CD4-positive, alpha-beta memory T cell (primary cell): ENCODE results near the gene NAB1. TPM values are rescaled to one million over a fixed set of nuclear protein-coding genes. Genes with fewer than 3 reads are reported as not detected.
A peak's percentile ranks its signal among the peaks of the same experiment; 100 is the strongest.
"Not testable (repeated sequence)": the region's sequence is repeated elsewhere in the genome, so short reads cannot be mapped to it uniquely, and the experiment has no call there.

Experiments used
- CTCF ChIA-PET: fragments of 350-600 bp; sonication (Branson Sonifier 250); formaldehyde crosslinking; loops from one replicate; lab custom pipeline; 2021; ENCODE audit warnings: inconsistent platforms; ENCODE audit not compliant: partially characterized antibody; lab: Charles Lee
- POLR2A ChIA-PET: fragments of 350-600 bp; sonication (Branson Sonifier 250); formaldehyde crosslinking; loops from one replicate; lab custom pipeline; 2021; ENCODE audit not compliant: partially characterized antibody; lab: Charles Lee
- DNase-seq, 5 donors: peaks; one replicate each; pipeline versions ENCODE4 v3.0.0 to v3.0.0-alpha.2; 2020 to 2022; ENCODE audit warnings: mixed read lengths in 1 of 5
- H3K27ac ChIP-seq: one replicate; pipeline ENCODE4 v1.7.0; 2013; ENCODE audit warnings: low read depth, low read length
- H3K27me3 ChIP-seq: 2 replicates; pipeline ENCODE4 v1.7.0; 2013; ENCODE audit warnings: mild to moderate bottlenecking, low read length, moderate library complexity; ENCODE audit not compliant: insufficient read depth
- H3K36me3 ChIP-seq: 2 replicates; pipeline ENCODE4 v1.7.0; 2013; ENCODE audit warnings: mild to moderate bottlenecking, low read length, moderate library complexity; ENCODE audit not compliant: insufficient read depth
- H3K4me1 ChIP-seq: 2 replicates; pipeline ENCODE4 v1.7.0; 2013; ENCODE audit warnings: mild to moderate bottlenecking, low read length, moderate library complexity; ENCODE audit not compliant: insufficient read depth
- H3K4me3 ChIP-seq, 2 donors: one replicate each; pipeline ENCODE4 v1.7.0; 2013; ENCODE audit warnings: low read length in 2 of 2, mild to moderate bottlenecking in 1 of 2
- H3K9me3 ChIP-seq, 2 donors: one replicate each; pipeline ENCODE4 v1.7.0; 2013; ENCODE audit warnings: low read length in 2 of 2, control low read depth in 1 of 2; ENCODE audit not compliant: control insufficient read depth in 1 of 2
- H3K27ac Mint-ChIP-seq, 7 donors: one replicate each; pipeline ENCODE4 v1.8.0; 2020 to 2021; ENCODE audit warnings: mixed read lengths in 7 of 7, mild to moderate bottlenecking in 6 of 7, inconsistent platforms in 3 of 7, moderate library complexity in 3 of 7
- H3K27me3 Mint-ChIP-seq, 2 donors: one replicate each; pipeline ENCODE4 v1.8.0; 2020 to 2021; ENCODE audit warnings: mixed read lengths in 2 of 2
- H3K36me3 Mint-ChIP-seq, 2 donors: one replicate each; pipeline ENCODE4 v1.8.0; 2020 to 2021; ENCODE audit warnings: mixed read lengths in 2 of 2, inconsistent platforms in 1 of 2, mild to moderate bottlenecking in 1 of 2
- H3K4me1 Mint-ChIP-seq, 4 donors: one replicate each; pipeline ENCODE4 v1.8.0; 2020 to 2021; ENCODE audit warnings: mixed read lengths in 4 of 4, mild to moderate bottlenecking in 1 of 4
- H3K4me3 Mint-ChIP-seq, 8 donors: one replicate each; pipeline ENCODE4 v1.8.0; 2020 to 2021; ENCODE audit warnings: mixed read lengths in 8 of 8, mild to moderate bottlenecking in 7 of 8, moderate library complexity in 6 of 8, inconsistent platforms in 3 of 8
- H3K9me3 Mint-ChIP-seq, 8 donors: one replicate each; pipeline ENCODE4 v1.8.0; 2020 to 2021; ENCODE audit warnings: mixed read lengths in 8 of 8, mild to moderate bottlenecking in 5 of 8, inconsistent platforms in 3 of 8, moderate library complexity in 1 of 8
- intact Hi-C: fragments of 100-400 bp; cut with micrococcal nuclease; formaldehyde crosslinking; loops from one replicate; pipeline ENCODE4 v1.15.1; 2023
- polyA plus RNA-seq, 2 donors: library from polyadenylated mRNA; unstranded; fragments of 300-500 nt; fragmentation: Illumina TruSeq; gene quantifications; one replicate each; pipeline ENCODE4 v1.2.3, GENCODE V29; 2021
- total RNA-seq, 2 experiments: library from RNA; stranded (reverse); gene quantifications; one replicate each; pipeline ENCODE4 v1.2.3, GENCODE V29; 2021

NAB1 gene
- total and polyA plus RNA-seq, 4 experiments from 2014 or later = 2.8 to 30.7 (median 13.9) TPM

GRCh38 chr2:190608863-190609262, 40.0 kb upstream of the NAB1 start:
- H3K4me3 ChIP-seq, H3K27ac ChIP-seq, H3K27me3 Mint-ChIP-seq, H3K4me1 Mint-ChIP-seq, intact Hi-C loops, H3K9me3 ChIP-seq, CTCF ChIA-PET, H3K4me3 Mint-ChIP-seq, POLR2A ChIA-PET, H3K27ac Mint-ChIP-seq, H3K9me3 Mint-ChIP-seq, H3K36me3 Mint-ChIP-seq, DNase-seq, H3K4me1 ChIP-seq, H3K36me3 ChIP-seq, H3K27me3 ChIP-seq: not testable (repeated sequence)

GRCh38 chr2:190609397-190609796, 39.5 kb upstream of the NAB1 start:
- H3K4me1 Mint-ChIP-seq, H3K36me3 Mint-ChIP-seq, H3K27me3 Mint-ChIP-seq, DNase-seq, H3K27me3 ChIP-seq, H3K4me3 Mint-ChIP-seq, CTCF ChIA-PET, H3K9me3 Mint-ChIP-seq, H3K4me1 ChIP-seq, intact Hi-C loops, H3K9me3 ChIP-seq, H3K36me3 ChIP-seq, H3K27ac ChIP-seq, POLR2A ChIA-PET, H3K4me3 ChIP-seq: not testable (repeated sequence)
- H3K27ac Mint-ChIP-seq = peak overlapping the region in 1 of 7 donors; percentile 24

GRCh38 chr2:190610528-190610927, 38.4 kb upstream of the NAB1 start:
- H3K36me3 ChIP-seq, H3K27me3 ChIP-seq, H3K27ac Mint-ChIP-seq, intact Hi-C loops, H3K27ac ChIP-seq, DNase-seq, H3K4me1 ChIP-seq, POLR2A ChIA-PET, H3K36me3 Mint-ChIP-seq, H3K4me3 Mint-ChIP-seq, H3K9me3 ChIP-seq, H3K27me3 Mint-ChIP-seq, H3K9me3 Mint-ChIP-seq, CTCF ChIA-PET, H3K4me1 Mint-ChIP-seq, H3K4me3 ChIP-seq: not testable (repeated sequence)

GRCh38 chr2:190615555-190616200, 33.2 kb upstream of the NAB1 start:
- H3K36me3 ChIP-seq = no peaks in the 10 kb centered on the region
- no peak overlapping the region for H3K27ac Mint-ChIP-seq
- intact Hi-C loops = no loop called here
- H3K9me3 ChIP-seq = no peaks in the 10 kb centered on the region
- no peaks in the 10 kb centered on the region for H3K27me3 ChIP-seq
- peaks cover 0 to 2% of the 10 kb centered on the region in 2 donors for H3K27me3 Mint-ChIP-seq
- no peaks in the 10 kb centered on the region for H3K4me1 Mint-ChIP-seq
- no peak overlapping the region for H3K27ac ChIP-seq
- DNase-seq = no peak
- H3K4me1 ChIP-seq = no peaks in the 10 kb centered on the region
- CTCF ChIA-PET = no interaction called here
- H3K9me3 Mint-ChIP-seq = peaks cover 0 to 2% (median 0%) of the 10 kb centered on the region in 8 donors
- POLR2A ChIA-PET = no interaction called here
- no peak overlapping the region for H3K4me3 ChIP-seq
- no peaks in the 10 kb centered on the region for H3K36me3 Mint-ChIP-seq
- no peak overlapping the region for H3K4me3 Mint-ChIP-seq

GRCh38 chr2:190618030-190618429, 30.9 kb upstream of the NAB1 start:
- H3K36me3 Mint-ChIP-seq = no peaks in the 10 kb centered on the region
- Histone ChIP-seq H3K4me3 (no peak overlapping the region), H3K9me3 (no peaks in the 10 kb centered on the region), H3K27me3 (no peaks in the 10 kb centered on the region), H3K27ac (no peak overlapping the region), H3K36me3 (no peaks in the 10 kb centered on the region), H3K4me1 (no peaks in the 10 kb centered on the region)
- H3K4me1 Mint-ChIP-seq = peaks cover 0 to 1% (median under 1%) of the 10 kb centered on the region in 4 donors
- POLR2A ChIA-PET = no interaction called here
- DNase-seq = no peak
- CTCF ChIA-PET = no interaction called here
- intact Hi-C loops = no loop called here
- H3K4me3 Mint-ChIP-seq = no peak overlapping the region
- H3K9me3 Mint-ChIP-seq = peaks cover 0 to 2% (median 0%) of the 10 kb centered on the region in 8 donors
- H3K27ac Mint-ChIP-seq = no peak overlapping the region
- H3K27me3 Mint-ChIP-seq = peaks cover 0 to 2% of the 10 kb centered on the region in 2 donors

- H3K36me3 ChIP-seq = no peaks in the 10 kb centered on the region
- peaks cover 5% of the 10 kb centered on the region for H3K4me1 ChIP-seq
- ChIA-PET POLR2A (no interaction called here), CTCF (interaction anchor here (2.9 kb wide), 1 partner anchor 10 kb away, joined by 9 read pairs; no protein-coding TSS in a partner anchor)
- H3K4me3 Mint-ChIP-seq = no peak overlapping the region
- no peak overlapping the region for H3K4me3 ChIP-seq
- intact Hi-C loops = no loop called here
- H3K4me1 Mint-ChIP-seq = peaks cover 21 to 33% (median 27%) of the 10 kb centered on the region in 4 donors
- no peaks in the 10 kb centered on the region for H3K27me3 ChIP-seq
- H3K27ac Mint-ChIP-seq = no peak overlapping the region
- no peaks in the 10 kb centered on the region for H3K36me3 Mint-ChIP-seq
- H3K27ac ChIP-seq = no peak overlapping the region
- H3K9me3 Mint-ChIP-seq = peaks cover 0 to 5% (median 0%) of the 10 kb centered on the region in 8 donors
- H3K9me3 ChIP-seq = no peaks in the 10 kb centered on the region
- no peak for DNase-seq
- peaks cover 5 to 9% of the 10 kb centered on the region in 2 donors for H3K27me3 Mint-ChIP-seq
Measured at GRCh38 chr2:190625691-190626090, 23.2 kb upstream of the NAB1 start.

- CTCF ChIA-PET = interaction anchor here (1.0 to 2.9 kb wide), 3 partner anchors 9 to 53 kb away, joined by 3 to 9 read pairs (median 4); no protein-coding TSS in a partner anchor
- intact Hi-C loops = no loop called here
- H3K9me3 ChIP-seq = no peaks in the 10 kb centered on the region
- Mint-ChIP-seq H3K27me3 (peaks cover 5 to 9% of the 10 kb centered on the region in 2 donors), H3K36me3 (no peaks in the 10 kb centered on the region), H3K4me1 (peaks cover 21 to 33% (median 27%) of the 10 kb centered on the region in 4 donors), H3K9me3 (peaks cover 0 to 5% (median 0%) of the 10 kb centered on the region in 8 donors), H3K27ac (peak overlapping the region in 1 of 7 donors; percentile 11), H3K4me3 (peak overlapping the region in 1 of 8 donors; percentile 9)
- peaks cover 5% of the 10 kb centered on the region for H3K4me1 ChIP-seq
- H3K4me3 ChIP-seq = no peak overlapping the region
- DNase-seq = no peak
- POLR2A ChIA-PET = no interaction called here
- no peaks in the 10 kb centered on the region for H3K27me3 ChIP-seq
- H3K36me3 ChIP-seq = no peaks in the 10 kb centered on the region
- no peak overlapping the region for H3K27ac ChIP-seq
Measured at GRCh38 chr2:190626641-190627210, 22.2 kb upstream of the NAB1 start.
